Spleen (tissue), 7 donors: ENCODE data around the gene ADAM33.

ENCODE experiments used
- CTCF ChIP-seq, 11 experiments: fragments of 200-600 bp in 7 of 11; fragments of 450-650 bp in 4 of 11; sonication (generic) in 4 of 11; IDR thresholded peaks in 8 of 11; conservative IDR thresholded peaks in 3 of 11; 1 replicate in 7 of 11; 2 replicates in 4 of 11; pipeline versions ENCODE4 v1.4.0 to v1.8.0; 2016 to 2021; ENCODE audit warnings: antibody characterized with exemption in 11 of 11, inconsistent platforms in 4 of 11, mild to moderate bottlenecking in 1 of 11
- POLR2A ChIP-seq, 3 donors: fragments of 450-650 bp; IDR thresholded peaks; one replicate each; pipeline ENCODE4 v1.5.1; 2017; ENCODE audit warnings: antibody characterized with exemption in 3 of 3, mild to moderate bottlenecking in 1 of 3
- donor health status: DM: no; HTN: no; CAD: no; lungs with moderate emphysema.
- donor health status: DM: no; HTN: no; CAD: no.
- donor health status: DM: no; HTN: no; CAD: no.

DNA sequence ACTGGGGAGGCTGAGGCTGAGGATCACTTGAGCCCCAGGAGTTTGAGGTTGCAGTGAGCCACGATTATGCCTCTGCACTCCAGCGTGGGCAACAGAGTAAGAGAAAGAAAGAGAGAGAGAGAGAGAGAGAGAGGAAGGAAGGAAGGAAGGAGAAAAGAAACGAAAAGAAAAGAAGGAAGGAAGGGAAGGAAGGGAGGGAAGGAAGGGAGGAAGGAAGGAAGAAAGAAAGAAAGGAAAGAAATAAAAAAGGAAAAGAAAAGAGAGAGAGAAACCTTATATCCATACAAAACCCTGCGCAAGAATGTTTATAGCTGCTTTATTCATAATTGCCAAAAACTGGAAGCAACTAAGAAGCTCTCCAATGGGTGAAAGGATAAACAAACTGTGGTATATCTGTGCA lies 42.5 kb upstream of the ADAM33 start:
- no peak for TF ChIP-seq CTCF (IDR thresholded peaks at IDR 0.05 in 8 of 11, conservative IDR thresholded peaks at IDR 0.05 in 3 of 11)
- no peak for TF ChIP-seq POLR2A (IDR thresholded peaks at IDR 0.05)
